ENCODE data around the gene FBN2.

DNA sequence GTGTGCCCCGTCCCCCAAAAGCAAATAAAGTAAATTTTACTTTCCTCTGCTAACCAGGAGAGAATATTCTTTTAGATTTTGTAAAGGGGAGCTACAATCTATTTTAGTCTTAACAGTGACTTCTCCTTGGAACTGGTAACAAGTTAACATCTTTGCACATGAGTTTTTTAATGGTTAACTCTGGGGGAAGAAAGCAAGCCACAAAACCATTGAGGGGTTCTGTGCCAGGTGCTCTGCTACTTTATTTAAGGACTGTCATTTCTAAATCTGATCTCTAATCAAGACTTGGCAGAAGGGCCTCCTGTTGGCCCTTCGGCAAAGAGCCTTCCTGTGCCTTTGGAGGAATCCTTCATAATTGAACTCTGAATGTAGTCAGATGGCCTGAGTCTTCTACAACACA lies 301.0 kb downstream of the FBN2 start:
- TF ChIP-seq, protein P1, sequence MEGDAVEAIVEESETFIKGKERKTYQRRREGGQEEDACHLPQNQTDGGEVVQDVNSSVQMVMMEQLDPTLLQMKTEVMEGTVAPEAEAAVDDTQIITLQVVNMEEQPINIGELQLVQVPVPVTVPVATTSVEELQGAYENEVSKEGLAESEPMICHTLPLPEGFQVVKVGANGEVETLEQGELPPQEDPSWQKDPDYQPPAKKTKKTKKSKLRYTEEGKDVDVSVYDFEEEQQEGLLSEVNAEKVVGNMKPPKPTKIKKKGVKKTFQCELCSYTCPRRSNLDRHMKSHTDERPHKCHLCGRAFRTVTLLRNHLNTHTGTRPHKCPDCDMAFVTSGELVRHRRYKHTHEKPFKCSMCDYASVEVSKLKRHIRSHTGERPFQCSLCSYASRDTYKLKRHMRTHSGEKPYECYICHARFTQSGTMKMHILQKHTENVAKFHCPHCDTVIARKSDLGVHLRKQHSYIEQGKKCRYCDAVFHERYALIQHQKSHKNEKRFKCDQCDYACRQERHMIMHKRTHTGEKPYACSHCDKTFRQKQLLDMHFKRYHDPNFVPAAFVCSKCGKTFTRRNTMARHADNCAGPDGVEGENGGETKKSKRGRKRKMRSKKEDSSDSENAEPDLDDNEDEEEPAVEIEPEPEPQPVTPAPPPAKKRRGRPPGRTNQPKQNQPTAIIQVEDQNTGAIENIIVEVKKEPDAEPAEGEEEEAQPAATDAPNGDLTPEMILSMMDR (conservative IDR thresholded peaks at IDR 0.05; ENCODE audit: low read depth, low read length): no peak
- TF ChIP-seq POLR2A (IDR thresholded peaks at IDR 0.05; ENCODE audit: low read depth, low read length) (no peak), MXI1 (IDR thresholded peaks at IDR 0.05; ENCODE audit: borderline replicate concordance, low read depth, low read length) (no peak), SMC3 (IDR thresholded peaks at IDR 0.05; ENCODE audit: low read depth, low read length) (no peak), CHD1 (IDR thresholded peaks at IDR 0.05; ENCODE audit: low read depth, low read length) (no peak), RAD21 (IDR thresholded peaks at IDR 0.05; ENCODE audit: low read length) (no peak), CEBPB (IDR thresholded peaks at IDR 0.05; ENCODE audit: low read depth, low read length) (no peak), MAFK (IDR thresholded peaks at IDR 0.05; ENCODE audit: low read depth, low read length) (no peak), BHLHE40 (IDR thresholded peaks at IDR 0.05; ENCODE audit: low read depth, low read length) (no peak), RCOR1 (IDR thresholded peaks at IDR 0.05; ENCODE audit: insufficient replicate concordance, low read length) (no peak), FOS (IDR thresholded peaks at IDR 0.05; ENCODE audit: low read depth, low read length) (no peak)
- TF ChIP-seq, protein P2, sequence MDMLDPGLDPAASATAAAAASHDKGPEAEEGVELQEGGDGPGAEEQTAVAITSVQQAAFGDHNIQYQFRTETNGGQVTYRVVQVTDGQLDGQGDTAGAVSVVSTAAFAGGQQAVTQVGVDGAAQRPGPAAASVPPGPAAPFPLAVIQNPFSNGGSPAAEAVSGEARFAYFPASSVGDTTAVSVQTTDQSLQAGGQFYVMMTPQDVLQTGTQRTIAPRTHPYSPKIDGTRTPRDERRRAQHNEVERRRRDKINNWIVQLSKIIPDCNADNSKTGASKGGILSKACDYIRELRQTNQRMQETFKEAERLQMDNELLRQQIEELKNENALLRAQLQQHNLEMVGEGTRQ (IDR thresholded peaks at IDR 0.05; ENCODE audit: low read depth, low read length): no peak
- TF ChIP-seq, protein P3, sequence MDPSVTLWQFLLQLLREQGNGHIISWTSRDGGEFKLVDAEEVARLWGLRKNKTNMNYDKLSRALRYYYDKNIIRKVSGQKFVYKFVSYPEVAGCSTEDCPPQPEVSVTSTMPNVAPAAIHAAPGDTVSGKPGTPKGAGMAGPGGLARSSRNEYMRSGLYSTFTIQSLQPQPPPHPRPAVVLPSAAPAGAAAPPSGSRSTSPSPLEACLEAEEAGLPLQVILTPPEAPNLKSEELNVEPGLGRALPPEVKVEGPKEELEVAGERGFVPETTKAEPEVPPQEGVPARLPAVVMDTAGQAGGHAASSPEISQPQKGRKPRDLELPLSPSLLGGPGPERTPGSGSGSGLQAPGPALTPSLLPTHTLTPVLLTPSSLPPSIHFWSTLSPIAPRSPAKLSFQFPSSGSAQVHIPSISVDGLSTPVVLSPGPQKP (IDR thresholded peaks at IDR 0.05; ENCODE audit: borderline replicate concordance, low read depth, low read length): no peak
